K562 (cell line): Measurements from ENCODE around the gene SPINK4. TPM values are rescaled to one million over a fixed set of nuclear protein-coding genes. Genes with fewer than 3 reads are reported as not detected.

Source experiments
- ATAC-seq: fragments of 200-7000 bp; cut with Tn5 transposase; 3 replicates; pipeline ENCODE4 v1.9.1; 2020; ENCODE audit warnings: moderate library complexity
- BruUV-seq: library from RNA; stranded (reverse); fragments of 400-500 nt; replicated peaks from 2 replicates; lab custom pipeline; 2021; lab: Mats Ljungman, UMichigan
- CTCF ChIA-PET: fragments of 300-600 bp; formaldehyde crosslinking; extraction: SDS; loops from one replicate; lab custom pipeline; 2021; ENCODE audit warnings: low intra/inter-chr PET ratio; lab: Yijun Ruan, JAX
- POLR2A ChIA-PET: fragments of 300-600, 350-650 bp; sonication (Branson Sonifier 250); formaldehyde crosslinking; extraction: SDS; loops from one replicate; lab custom pipeline; 2021; ENCODE audit warnings: antibody characterized with exemption, inconsistent platforms; lab: Yijun Ruan, JAX
- DNase-seq, 4 experiments: peaks; one replicate each; pipeline versions ENCODE4 v3.0.0 to v3.0.0-alpha.2; 2011 to 2018; ENCODE audit warnings: low spot score in 3 of 4, mixed read lengths in 3 of 4; ENCODE audit errors: extremely low read depth in 1 of 4
- FAIRE-seq: peaks from 2 replicates; lab custom pipeline; 2011; peaks lifted over from hg19 to GRCh38; lab: Jason Lieb, UNC
- H2AFZ ChIP-seq: 2 replicates; pipeline ENCODE4 v1.6.0; 2011; ENCODE audit warnings: low read depth, low read length, control low read depth, inconsistent platforms
- H3K27ac ChIP-seq: fragments of 200-600 bp; 3 replicates; pipeline ENCODE4 v1.8.0; 2011; ENCODE audit warnings: low read depth, mild to moderate bottlenecking, control low read depth, inconsistent platforms, low read length, moderate library complexity, mixed read lengths; ENCODE audit errors: extremely low read depth
- H3K27me3 ChIP-seq, 2 experiments: fragments of 300-600 bp in 1 of 2; 2 replicates in 1 of 2; 3 replicates in 1 of 2; pipeline versions ENCODE4 v1.6.0 to v1.8.0; 2011; ENCODE audit warnings: inconsistent platforms in 2 of 2, low read length in 2 of 2, mild to moderate bottlenecking in 1 of 2, mixed read lengths in 1 of 2, moderate library complexity in 1 of 2; ENCODE audit not compliant: control insufficient read depth in 2 of 2, insufficient read depth in 2 of 2
- H3K36me3 ChIP-seq: fragments of 300-600 bp; 3 replicates; pipeline ENCODE4 v1.8.0; 2011; ENCODE audit warnings: mild to moderate bottlenecking, low read length, inconsistent platforms; ENCODE audit not compliant: control insufficient read depth, insufficient read depth
- H3K4me1 ChIP-seq, 2 experiments: fragments of 200-600 bp in 1 of 2; replicated peaks in 1 of 2; 2 replicates in 1 of 2; 3 replicates in 1 of 2; pipeline versions ENCODE4 v1.5.1 to v1.8.0; 2011; ENCODE audit warnings: inconsistent platforms in 2 of 2, low read length in 2 of 2, mild to moderate bottlenecking in 1 of 2, mixed read lengths in 1 of 2, moderate library complexity in 1 of 2; ENCODE audit not compliant: control insufficient read depth in 2 of 2, insufficient read depth in 2 of 2
- H3K4me2 ChIP-seq: 2 replicates; pipeline ENCODE4 v1.6.1; 2011; ENCODE audit warnings: low read length, control low read depth, inconsistent platforms, mixed read lengths; ENCODE audit not compliant: insufficient read depth
- H3K4me3 ChIP-seq: fragments of 200-600 bp; sonication (generic), shearing (Covaris generic); 2 replicates; pipeline ENCODE4 v1.5.1; 2016; ENCODE audit warnings: control low read depth, inconsistent platforms
- H3K79me2 ChIP-seq: fragments of 200-600 bp; 3 replicates; pipeline ENCODE4 v1.8.0; 2011; ENCODE audit warnings: low read length, inconsistent platforms; ENCODE audit not compliant: control insufficient read depth, insufficient read depth
- H3K9ac ChIP-seq, 2 experiments: 2 replicates each; pipeline versions ENCODE4 v1.6.0 to v1.6.1; 2011; ENCODE audit warnings: low read depth in 2 of 2, low read length in 2 of 2, control low read depth in 1 of 2, inconsistent platforms in 1 of 2, mild to moderate bottlenecking in 1 of 2, mixed read lengths in 1 of 2; ENCODE audit not compliant: insufficient read depth in 1 of 2
- H3K9me1 ChIP-seq: one replicate; pipeline ENCODE4 v1.6.0; 2011; ENCODE audit warnings: inconsistent platforms, mild to moderate bottlenecking, low read length, moderate library complexity; ENCODE audit not compliant: control insufficient read depth, insufficient read depth
- H3K9me3 ChIP-seq: replicated peaks from 2 replicates; pipeline ENCODE4 v1.5.1; 2011; ENCODE audit warnings: low read depth, low read length, inconsistent platforms; ENCODE audit not compliant: control insufficient read depth, insufficient read depth
- H4K20me1 ChIP-seq: replicated peaks from 2 replicates; pipeline ENCODE4 v1.6.1; 2011; ENCODE audit warnings: low read length, inconsistent platforms, mixed read lengths; ENCODE audit not compliant: control insufficient read depth, insufficient read depth
- ETV6 ChIP-seq, 3 experiments: fragments of 150-350 bp in 1 of 3; sonication (generic) in 1 of 3; formaldehyde crosslinking in 1 of 3; IDR thresholded peaks; 2 replicates each; pipeline versions ENCODE4 v1.6.1 to v1.8.0; 2014 to 2022; ENCODE audit warnings: borderline replicate concordance in 2 of 3, low read depth in 2 of 3, antibody characterized with exemption in 1 of 3, low read length in 1 of 3, mild to moderate bottlenecking in 1 of 3, missing genetic modification reagents in 1 of 3
- FOXM1 ChIP-seq, 2 experiments: fragments of 450-650 bp in 1 of 2; sonication (generic) in 1 of 2; formaldehyde crosslinking in 1 of 2; IDR thresholded peaks; 2 replicates each; pipeline versions ENCODE4 v1.6.1 to v1.9.0; 2017 to 2022; ENCODE audit warnings: low read depth in 2 of 2, mild to moderate bottlenecking in 2 of 2, missing genetic modification reagents in 1 of 2, moderate library complexity in 1 of 2
- POLR2A ChIP-seq: fragments of 450-650 bp; conservative IDR thresholded peaks from 2 replicates; pipeline ENCODE4 v1.6.1; 2016
- TEAD4 ChIP-seq, 2 experiments: sonication (generic) in 1 of 2; formaldehyde crosslinking in 1 of 2; IDR thresholded peaks; 2 replicates each; pipeline versions ENCODE4 v1.6.1 to v1.8.0; 2012 to 2022; ENCODE audit warnings: borderline replicate concordance in 1 of 2, inconsistent platforms in 1 of 2, low read length in 1 of 2, mild to moderate bottlenecking in 1 of 2, missing genetic modification reagents in 1 of 2
- ZNF324 ChIP-seq: fragments of 250-450 bp; sonication (Bioruptor Pico); IDR thresholded peaks from 2 replicates; pipeline ENCODE4 v1.4.0; 2020; ENCODE audit warnings: mild to moderate bottlenecking
- WGBS: fragments of 100-300 bp; shearing (Covaris generic); methylation state at CpG from one replicate; pipeline ENCODE4 v1.1.6; 2016; ENCODE audit warnings: low coverage, mixed read lengths; ENCODE audit not compliant: insufficient coverage; ENCODE audit errors: missing lambda C conversion rate; 5-methylcytosine and 5-hydroxymethylcytosine counted together
- in situ Hi-C: fragments of 300-500 bp; cut with MboI; formaldehyde crosslinking; loops from 4 replicates; pipeline ENCODE4 v1.15.0; 2018; ENCODE audit warnings: inconsistent platforms, mixed read lengths
- intact Hi-C: fragments of 100-400 bp; cut with micrococcal nuclease; formaldehyde crosslinking; loops from 2 replicates; pipeline ENCODE4 v1.14.2; 2022
- polyA plus RNA-seq, 8 experiments: library from polyadenylated mRNA; depleted of rRNA in 4 of 8; stranded (reverse) in 5 of 8; unstranded in 3 of 8; fragments of >200 nt; fragmentation: Nextera tagmentation in 2 of 8; fragmentation: Illumina TruSeq in 1 of 8; extraction: Ambion mirVana in 2 of 8; extraction: Trizol in 1 of 8; gene quantifications; 2 replicates each; pipeline versions ENCODE4 v1.2.1 to v1.2.3, GENCODE V29; 2011 to 2014; ENCODE audit warnings: inconsistent platforms in 1 of 8, missing spikeins in 1 of 8
- total RNA-seq, 7 experiments: library from RNA; depleted of rRNA in 6 of 7; stranded (reverse); fragments of >200 nt in 6 of 7; fragmentation: Illumina TruSeq in 2 of 7; extraction: Trizol in 2 of 7; gene quantifications; 2 replicates each; pipeline versions ENCODE4 v1.2.1 to v1.2.3, GENCODE V29; 2011 to 2021; ENCODE audit warnings: low replicate concordance in 1 of 7

Gene SPINK4
- total and polyA plus RNA-seq, 9 of the 15 experiments (the other 6 are each of a cell fraction or from before 2014, with no cell fraction given): 0.74 to 5.5 (median 2.1) TPM; not detected in 2

- H3K4me2 ChIP-seq: no peak overlapping the region
- FAIRE-seq (no peak), ATAC-seq (no peak), DNase-seq (no peak)
- 0 out of 3 replicates have a peak, but pooled peaks cover 5% of the 10 kb centered on the region for H3K36me3 ChIP-seq
- H3K4me3 ChIP-seq: no peak overlapping the region
- in situ Hi-C loops: loop anchor here (25.0 kb wide), 2 partner anchors 684 to 859 kb away; partner anchors contain the start of genes ACO1, NDUFB6, SMIM27 and TOPORS
- no TSS peak for BruUV-seq
- no peak overlapping the region for H3K9ac ChIP-seq
- intact Hi-C loops: no loop called here
- H4K20me1 ChIP-seq: no peaks in the 10 kb centered on the region; the same call in 1 of the 2 replicates
- no peak for TF ChIP-seq FOXM1 (IDR thresholded peaks at IDR 0.05; ENCODE audit: low read depth)
- no peak for TF ChIP-seq FOXM1 (CRISPR knock-in tag; IDR thresholded peaks at IDR 0.05; ENCODE audit: low read depth)
- TF ChIP-seq POLR2A: no peak
- TF ChIP-seq TEAD4 (IDR thresholded peaks at IDR 0.05; ENCODE audit: low read length): no peak
- no peak for TF ChIP-seq TEAD4 (CRISPR knock-in tag; IDR thresholded peaks at IDR 0.05; ENCODE audit: borderline replicate concordance)
- no peak for TF ChIP-seq ETV6 (IDR thresholded peaks at IDR 0.05; ENCODE audit: borderline replicate concordance in 1 of 2, low read depth in 2 of 2, low read length in 1 of 2)
- TF ChIP-seq ETV6 (CRISPR knock-in tag; IDR thresholded peaks at IDR 0.05; ENCODE audit: borderline replicate concordance): no peak
- TF ChIP-seq ZNF324 (CRISPR knock-in tag): no peak
- no peak overlapping the region for H2AFZ ChIP-seq
- 81% methylated on average over 9 of the region's 9 CpGs for whole genome bisulfite sequencing
- H3K79me2 ChIP-seq: no peaks in the 10 kb centered on the region
- H3K4me1 ChIP-seq: no peaks in the 10 kb centered on the region; a peak in 2 of 5 replicates
- no peak overlapping the region for H3K27ac ChIP-seq
- no peaks in the 10 kb centered on the region for H3K27me3 ChIP-seq
- ChIA-PET POLR2A (interaction anchor here (1.4 kb wide), 1 partner anchor 16 kb away, joined by 3 read pairs; no protein-coding TSS in a partner anchor), CTCF (no interaction called here)
- H3K9me1 ChIP-seq: no peaks in the 10 kb centered on the region
- no peaks in the 10 kb centered on the region for H3K9me3 ChIP-seq
These were observed 6.4 kb downstream of the SPINK4 start for GRCh38 chr9:33246269-33246860.
